ENCODE measurements around the gene MAPK7.

MAPK7 gene

DNA sequence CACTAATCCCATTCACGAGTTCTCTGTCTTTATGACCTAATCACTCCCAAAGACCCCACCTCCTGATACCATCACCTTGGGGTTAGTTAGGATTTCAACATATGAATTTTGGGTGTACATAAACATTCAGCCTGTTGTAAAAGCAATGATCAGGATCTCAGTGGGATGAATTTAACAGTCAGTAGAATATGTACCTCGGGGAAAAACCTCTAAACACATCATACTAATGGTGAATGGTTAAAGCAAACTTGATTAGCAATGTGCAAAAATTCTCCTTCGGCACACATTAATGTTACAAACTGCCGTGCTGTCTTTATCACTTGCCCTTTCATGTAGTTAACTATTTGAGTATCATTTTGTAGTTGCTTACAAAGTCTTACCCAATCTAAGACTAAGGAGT, 42.9 kb downstream of the MAPK7 start:
- DNase-seq (ENCODE audit: low spot score) = no peak

GRCh38 chr17:19421926-19422325, 43.6 kb downstream of the MAPK7 start:
- no peak for DNase-seq (ENCODE audit: low spot score)

DNA sequence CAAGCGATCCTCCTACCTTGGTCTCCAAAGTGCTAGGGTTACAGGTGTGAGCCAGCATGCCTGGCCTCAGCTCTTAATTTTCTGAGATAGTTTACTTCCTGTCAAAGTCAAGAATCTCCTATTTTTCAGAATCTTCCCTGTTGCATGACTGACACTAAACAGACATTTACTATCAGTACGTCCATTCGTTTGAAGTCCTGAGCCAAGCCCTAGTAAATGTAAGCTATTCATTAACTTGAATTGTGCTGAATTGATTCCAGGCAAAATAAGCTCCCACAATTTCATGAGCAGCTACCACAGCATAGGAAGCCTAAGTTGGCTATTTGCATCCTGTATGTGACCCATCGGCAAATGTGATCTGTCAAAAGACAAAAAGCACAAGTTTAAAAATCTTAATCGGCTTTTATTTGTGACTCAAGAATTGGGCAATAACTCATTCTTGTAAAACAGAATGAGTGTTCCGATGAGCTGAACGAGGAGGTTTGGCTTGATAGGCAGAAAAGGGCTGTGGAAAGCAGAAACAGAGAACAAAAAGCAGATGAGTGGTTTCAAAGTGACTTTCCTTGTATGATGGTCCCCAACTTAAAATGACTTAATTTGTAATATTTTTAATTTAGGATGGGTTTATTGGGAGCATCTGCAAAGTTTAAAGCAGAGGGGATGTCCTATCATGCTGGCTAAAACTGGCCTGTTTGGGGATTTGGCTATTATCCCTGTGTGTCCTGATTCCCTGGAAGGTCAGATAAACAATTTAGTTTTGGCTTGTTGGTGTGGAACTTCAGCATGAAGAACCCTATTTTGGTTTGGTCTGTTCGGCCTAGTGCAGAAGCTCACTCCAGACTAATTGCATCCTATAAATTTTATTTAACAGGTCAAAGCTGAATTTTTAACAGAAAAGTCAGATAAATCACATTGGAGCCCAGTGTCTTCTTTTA, 46.9 kb downstream of the MAPK7 start:
- DNase-seq (ENCODE audit: low spot score) = no peak

GRCh38 chr17:19426631-19427030, 48.3 kb downstream of the MAPK7 start:
- no peak for DNase-seq (ENCODE audit: low spot score)

GRCh38 chr17:19431691-19432090, 53.4 kb downstream of the MAPK7 start:
- DNase-seq (ENCODE audit: low spot score) = no peak
